Measurements from ENCODE around the gene NBL1.

NBL1 gene

DNA sequence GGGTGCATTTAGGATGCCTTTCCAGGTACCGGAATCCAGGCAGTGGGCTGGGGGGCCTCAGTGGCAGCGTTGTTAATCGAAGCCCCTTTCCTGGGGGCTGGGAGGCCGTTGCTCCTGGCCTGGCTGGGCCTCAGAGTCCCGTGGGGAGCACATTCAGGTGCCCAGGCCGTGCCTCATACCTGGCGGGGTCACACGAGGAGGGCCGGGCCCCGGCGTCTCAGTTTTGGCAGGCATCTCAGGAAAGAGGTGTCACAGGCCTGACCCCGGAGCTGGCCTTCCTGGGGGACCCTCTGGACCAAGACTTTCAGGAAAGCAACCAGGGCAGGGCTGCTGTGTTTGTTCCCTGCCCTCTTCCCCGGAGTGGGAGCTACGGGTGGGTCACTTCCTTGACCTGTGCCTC lies 4.1 kb downstream of the NBL1 start:
- DNase-seq = no peak

DNA sequence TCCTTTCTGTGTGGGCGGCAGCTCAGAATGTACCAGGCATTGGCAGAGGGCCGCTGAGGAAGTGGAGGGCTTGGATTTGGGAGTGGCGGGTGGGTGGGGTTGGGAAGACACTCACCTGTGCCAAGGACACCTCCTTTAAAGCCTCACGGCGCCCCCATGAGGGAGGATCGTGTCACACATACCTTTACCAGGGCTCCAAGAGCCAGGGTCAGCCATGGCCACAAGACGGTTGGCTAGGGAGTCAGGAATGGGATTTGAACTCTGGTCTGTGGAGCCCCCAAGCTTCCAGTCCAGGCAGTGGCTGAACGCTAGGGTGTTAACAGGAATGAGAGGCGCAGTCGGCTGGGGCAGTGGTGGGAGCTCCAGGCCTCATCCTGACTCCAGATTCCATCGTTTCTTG lies 4.6 kb downstream of the NBL1 start:
- DNase-seq = peak; percentile 44

DNA sequence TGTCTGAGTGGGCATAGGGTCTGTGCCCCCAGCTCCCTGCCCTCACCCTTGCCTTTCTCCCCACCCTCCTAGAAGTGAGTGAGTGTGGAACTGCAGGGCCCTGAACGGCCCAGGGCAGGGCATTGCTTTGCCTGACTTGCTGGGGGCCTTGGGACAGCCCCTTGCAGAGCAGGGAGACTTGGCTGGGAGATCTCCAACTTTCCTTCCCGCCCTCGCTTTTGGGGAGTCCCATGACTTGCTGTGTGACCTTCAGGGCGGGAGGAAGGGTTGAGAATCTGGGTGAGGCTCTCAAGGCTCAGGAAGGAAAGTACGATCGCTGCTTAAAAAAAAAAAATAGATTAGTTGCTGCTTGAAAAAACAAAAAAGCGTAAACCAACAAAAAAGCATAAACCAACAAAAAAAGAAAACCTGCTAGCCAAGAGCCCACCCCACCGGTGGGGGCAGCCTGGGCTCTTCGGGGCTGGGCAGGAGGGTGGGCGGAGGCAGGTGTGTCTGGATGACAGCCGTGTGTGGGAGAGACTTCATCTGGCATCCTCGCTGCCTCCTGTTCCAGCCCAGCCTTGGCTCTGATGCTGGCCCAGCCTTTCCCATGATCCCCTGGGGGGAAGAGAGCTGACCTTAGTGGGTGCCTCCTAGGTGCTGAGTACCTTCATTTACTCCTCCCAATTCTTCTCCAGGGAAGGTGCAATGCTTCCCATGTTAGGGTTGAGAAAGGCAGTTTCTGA lies 6.5 kb downstream of the NBL1 start:
- DNase-seq = no peak

DNA sequence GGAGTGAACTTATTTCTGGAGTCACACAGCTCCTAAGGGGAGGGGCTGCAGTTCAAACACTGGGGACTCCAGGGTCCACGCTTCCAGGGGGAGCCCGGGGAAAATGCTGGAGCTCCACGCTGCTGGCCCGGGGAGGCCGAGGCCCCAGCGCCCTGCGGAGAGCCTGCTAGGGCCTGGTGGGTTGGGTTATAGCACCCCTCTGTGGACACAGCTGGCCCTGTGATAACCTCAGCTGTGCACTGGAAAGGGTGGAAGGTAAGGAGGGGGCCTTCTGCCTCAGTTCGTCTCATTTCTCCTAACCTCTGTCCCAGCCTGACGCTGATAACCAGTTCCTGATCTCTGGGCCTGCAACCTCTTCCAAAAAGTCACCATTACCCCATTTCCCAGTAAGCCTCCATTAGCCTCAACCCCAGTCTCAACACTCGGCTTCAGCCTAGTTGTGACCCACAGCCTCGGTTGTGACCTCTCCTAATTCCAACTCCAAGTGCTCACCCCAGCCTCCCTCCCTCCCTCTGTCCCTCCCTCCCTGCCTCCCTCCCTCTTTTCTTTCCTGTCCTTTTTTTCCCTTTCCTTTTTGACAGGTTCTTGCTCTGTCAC lies 7.1 kb downstream of the NBL1 start:
- peak; percentile 69 for DNase-seq

DNA sequence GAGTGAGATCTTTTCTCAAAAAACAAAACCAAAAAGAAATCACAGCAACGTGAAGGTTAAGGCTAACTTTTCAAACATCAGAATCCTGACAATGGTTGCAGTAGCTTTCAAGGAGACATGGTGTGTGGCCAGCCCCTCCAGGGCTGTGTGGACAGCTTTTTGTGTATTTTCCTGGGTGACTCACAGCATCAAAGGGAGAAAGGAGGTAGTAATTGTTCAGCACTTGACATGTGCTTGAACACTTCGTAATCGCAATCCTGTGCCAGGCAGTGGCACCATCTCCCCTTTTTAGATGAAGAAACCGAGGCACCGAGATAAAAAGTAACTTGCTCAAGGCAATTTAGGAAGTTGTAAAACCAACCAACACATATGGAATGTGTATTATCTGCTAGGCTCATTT lies 10.3 kb downstream of the NBL1 start:
- DNase-seq = no peak

DNA sequence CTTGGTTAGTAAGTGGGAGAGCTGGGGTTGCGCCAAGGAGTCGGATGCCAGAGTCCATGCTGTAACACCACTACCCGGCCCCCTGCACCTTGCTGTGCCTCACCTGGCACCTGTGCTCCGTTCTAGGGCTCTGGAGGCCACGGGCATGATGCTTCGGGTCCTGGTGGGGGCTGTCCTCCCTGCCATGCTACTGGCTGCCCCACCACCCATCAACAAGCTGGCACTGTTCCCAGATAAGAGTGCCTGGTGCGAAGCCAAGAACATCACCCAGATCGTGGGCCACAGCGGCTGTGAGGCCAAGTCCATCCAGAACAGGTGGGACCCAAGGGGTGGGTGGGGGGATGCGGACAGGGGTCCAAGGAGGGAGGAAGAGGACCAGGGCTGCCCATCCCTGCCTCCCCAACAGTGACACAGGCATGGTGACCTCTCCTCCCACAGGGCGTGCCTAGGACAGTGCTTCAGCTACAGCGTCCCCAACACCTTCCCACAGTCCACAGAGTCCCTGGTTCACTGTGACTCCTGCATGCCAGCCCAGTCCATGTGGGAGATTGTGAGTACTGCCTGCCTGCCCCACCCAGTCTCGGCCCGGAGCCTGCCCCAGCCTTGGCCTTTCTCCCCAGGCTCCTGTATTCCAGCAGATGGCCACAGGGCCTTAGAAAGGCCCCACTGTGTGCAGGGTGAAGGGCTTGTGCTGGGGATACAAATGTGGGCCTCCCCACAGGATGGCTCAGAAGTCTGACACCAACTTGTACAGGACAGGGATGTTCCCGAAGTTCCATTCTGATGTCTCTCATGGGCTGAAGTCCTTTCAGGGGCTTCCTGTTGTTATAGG lies 11.0 kb downstream of the NBL1 start:
- DNase-seq = no peak

DNA sequence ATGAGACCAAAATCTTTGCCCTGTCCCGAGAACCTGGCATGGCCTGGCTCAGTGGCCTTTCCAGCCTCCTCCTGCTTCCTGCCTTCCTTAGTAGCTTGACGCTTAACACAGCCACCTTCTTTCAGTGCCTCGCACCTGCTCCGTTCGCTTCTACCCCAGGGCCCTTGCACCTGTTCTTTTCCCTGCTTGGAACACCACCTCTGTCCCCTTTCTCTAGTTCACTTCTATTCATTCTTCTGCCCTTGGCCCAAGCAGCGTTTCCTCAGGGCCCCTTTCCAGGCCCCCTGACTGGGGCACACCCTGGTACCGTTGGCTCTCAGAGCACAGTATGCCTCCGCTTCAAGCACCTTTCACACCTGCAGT lies 11.6 kb downstream of the NBL1 start:
- DNase-seq = no peak

DNA sequence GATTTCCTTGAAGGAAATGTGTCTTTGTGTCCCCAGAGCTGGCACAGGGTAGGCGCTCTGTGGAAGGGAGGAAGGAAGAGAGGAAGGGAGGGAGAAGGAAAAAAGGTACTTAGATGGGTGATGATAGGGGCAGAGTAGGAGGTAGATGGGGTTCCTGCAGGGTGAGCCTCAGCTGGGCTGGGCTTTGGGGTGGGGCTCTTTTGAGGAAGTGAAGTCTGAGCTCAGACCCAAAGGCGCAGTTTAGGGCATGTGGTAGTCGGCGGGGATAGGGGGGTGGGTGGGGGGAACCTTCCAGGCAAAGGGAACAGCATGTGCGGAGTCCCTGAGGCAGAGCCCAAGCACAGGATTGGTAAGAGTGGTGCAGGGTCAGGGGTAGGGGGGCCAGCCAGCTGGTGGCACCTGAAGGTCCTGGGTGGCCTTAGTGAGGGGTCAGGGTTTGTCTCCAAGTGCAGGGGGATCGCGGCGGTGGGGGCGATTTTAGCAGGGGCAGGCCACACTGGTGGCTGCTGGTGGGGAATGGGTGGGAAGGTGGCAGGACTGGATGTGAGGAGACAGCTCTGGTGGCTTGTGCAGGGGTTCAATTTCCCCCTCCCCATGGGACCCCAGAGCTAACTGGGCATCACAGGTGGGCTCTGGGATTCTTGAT lies 12.1 kb downstream of the NBL1 start:
- DNase-seq = no peak

DNA sequence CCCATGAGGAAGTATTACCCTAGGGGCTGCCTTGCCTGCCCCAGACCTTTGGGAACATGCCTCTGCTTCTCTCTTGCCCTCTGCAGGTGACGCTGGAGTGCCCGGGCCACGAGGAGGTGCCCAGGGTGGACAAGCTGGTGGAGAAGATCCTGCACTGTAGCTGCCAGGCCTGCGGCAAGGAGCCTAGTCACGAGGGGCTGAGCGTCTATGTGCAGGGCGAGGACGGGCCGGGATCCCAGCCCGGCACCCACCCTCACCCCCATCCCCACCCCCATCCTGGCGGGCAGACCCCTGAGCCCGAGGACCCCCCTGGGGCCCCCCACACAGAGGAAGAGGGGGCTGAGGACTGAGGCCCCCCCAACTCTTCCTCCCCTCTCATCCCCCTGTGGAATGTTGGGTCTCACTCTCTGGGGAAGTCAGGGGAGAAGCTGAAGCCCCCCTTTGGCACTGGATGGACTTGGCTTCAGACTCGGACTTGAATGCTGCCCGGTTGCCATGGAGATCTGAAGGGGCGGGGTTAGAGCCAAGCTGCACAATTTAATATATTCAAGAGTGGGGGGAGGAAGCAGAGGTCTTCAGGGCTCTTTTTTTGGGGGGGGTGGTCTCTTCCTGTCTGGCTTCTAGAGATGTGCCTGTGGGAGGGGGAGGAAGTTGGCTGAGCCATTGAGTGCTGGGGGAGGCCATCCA lies 12.8 kb downstream of the NBL1 start:
- peak; percentile 11 for DNase-seq

- DNase-seq = no peak
Measured at GRCh38 chr1:19657511-19657910, 13.4 kb downstream of the NBL1 start.

- no peak for DNase-seq
Measured at GRCh38 chr1:19658186-19658585, 14.1 kb downstream of the NBL1 start.

DNA sequence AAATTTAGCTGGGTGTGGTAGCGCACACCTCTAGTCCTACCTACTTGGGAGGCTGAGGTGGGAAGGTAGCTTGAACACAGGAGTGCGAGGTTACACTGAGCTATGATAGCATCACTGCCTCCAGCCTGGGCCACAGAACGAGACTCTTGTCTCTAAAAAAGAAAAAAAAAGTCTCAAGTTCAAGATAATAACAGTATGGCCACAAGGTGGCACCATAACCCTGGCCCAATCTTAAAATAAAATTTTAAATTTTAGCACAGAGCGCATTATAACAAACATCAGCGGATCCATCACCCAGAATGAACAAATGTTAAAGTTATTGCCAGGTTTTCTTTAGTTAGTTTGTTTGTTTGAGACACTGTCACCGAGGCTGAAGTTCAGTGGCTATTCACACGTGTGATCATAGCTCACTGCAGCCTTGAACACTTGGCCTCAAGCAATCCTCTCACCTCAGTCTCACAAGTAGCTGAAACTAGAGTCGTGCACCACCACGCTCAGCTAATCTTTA lies 17.7 kb downstream of the NBL1 start:
- DNase-seq = peak; percentile 57

DNA sequence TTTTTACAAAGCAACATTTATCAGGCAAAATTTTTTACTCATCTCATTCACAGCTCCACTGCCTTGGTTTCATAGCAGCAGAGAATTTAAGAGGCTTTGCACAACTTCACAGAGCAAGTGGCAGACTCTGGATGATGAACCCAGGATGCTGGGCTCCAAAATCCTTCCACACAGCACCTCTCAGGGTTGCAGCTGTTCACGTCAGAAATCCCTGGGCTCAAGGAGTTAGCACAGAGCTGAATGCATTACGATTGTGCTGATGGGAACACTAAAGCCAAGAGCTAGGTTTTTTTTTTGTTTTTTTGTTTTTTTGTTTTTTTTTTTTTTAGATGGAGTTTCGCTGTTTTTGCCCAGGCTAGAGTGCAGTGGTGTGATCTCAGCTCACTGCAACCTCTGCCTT lies 18.2 kb downstream of the NBL1 start:
- no peak for DNase-seq

DNA sequence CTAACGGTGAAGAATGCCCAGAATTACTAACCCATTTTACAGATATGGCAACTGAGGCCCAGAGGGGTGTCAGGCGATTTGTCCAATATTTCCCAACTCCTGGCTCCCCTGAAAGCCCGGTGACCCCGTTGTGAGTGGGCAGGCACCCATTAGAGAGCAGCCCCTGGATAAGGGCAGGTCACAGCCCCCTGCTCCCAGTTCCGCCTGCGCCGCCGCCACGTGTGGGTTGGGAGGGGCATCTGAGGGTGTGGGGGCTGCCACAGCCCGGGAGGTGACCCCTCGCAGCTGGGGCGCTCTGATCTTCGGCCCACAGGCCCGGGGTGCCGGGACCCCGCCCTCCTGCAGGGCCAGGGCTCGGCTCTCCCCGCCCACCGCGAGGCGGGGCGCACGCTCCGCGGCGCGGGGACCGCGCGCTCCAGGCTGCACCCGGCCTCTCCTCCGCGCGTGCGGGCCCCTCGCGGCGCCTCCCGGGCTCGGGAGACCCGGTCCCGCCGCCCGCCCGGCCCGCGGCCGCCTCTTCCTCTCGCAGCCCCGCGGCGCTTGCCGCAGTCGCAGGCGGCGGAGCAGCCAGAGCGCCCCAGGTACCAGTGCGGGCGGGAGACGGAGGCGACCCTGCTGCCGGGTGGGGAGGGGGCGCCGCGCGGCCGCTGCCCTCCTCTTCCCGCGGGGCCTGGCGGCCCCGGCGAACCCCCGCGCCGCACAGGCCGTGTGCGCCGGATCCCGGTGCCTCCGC lies 20.5 kb downstream of the NBL1 start, which contains the start of gene HTR6:
TSS of gene HTR6 (plus strand) at position 423 of the 733 bp plus-strand sequence. CDS start 879 bp downstream, outside the sequence.
- DNase-seq = no peak

- no peak for DNase-seq
Measured at GRCh38 chr1:19665186-19665495, 21.0 kb downstream of the NBL1 start.

GRCh38 chr1:19665496-19666465 lies 21.7 kb downstream of the NBL1 start:
- no peak for DNase-seq

DNA sequence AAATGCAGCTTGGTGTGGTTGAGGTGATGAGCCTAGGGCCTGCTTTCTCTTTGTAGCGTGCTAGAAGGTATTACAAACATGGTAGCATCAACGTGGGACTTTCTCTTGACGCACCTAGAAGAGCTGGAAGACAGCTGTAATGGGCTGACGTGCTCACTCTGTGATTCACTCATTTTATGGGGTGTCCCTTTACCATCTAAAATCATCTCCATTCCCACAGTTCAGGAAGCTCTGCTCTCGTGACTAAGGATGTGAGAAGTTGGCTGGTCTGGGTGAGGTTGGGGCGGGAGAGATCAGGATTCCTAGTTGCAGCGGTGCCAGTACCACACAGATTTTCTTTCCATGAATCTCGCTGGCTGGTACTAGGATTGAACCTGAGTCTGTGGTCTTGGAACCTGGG lies 24.8 kb downstream of the NBL1 start:
- no peak for DNase-seq

DNA sequence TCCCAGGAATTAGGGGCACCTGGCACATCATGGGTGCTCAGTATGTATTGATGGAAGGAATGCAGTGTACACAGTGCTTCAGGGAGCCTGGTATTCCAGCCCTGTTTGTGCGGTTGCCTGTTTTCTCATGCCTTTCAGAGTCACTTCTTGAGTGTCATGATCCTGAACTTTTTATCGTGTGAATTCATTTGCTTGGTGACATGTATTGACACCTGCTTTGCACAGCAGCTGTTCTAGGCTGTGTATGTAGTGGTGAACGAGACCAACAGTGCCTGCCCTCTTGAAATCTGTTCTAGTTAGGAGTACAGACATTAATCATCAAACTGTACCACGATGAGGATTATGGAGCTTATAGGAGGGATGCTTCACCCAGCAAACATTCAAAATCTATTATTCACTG lies 26.7 kb downstream of the NBL1 start:
- DNase-seq = no peak

DNA sequence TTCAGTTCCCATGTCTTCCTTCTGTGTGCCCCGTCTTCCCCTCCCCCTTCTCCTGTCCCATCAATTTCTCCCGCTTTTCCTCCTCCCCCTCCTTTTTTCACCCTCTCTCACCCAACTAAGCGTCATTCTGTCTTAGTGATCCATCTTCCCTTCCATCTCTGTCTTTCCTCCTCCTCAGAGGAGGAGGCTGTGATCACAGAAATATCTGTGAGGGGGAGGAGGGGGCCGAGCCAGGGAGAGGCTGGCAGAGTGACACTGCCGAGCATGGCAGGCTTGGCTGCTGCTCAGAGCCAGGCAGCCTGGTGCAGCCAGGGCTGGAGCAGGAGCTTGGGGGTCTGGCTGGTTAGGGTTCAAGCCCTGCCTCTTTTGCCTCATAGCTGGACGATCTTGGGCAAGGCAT lies 28.1 kb downstream of the NBL1 start:
- DNase-seq = no peak

- no peak for DNase-seq
Measured at GRCh38 chr1:19675797-19676196, 31.7 kb downstream of the NBL1 start.

DNA sequence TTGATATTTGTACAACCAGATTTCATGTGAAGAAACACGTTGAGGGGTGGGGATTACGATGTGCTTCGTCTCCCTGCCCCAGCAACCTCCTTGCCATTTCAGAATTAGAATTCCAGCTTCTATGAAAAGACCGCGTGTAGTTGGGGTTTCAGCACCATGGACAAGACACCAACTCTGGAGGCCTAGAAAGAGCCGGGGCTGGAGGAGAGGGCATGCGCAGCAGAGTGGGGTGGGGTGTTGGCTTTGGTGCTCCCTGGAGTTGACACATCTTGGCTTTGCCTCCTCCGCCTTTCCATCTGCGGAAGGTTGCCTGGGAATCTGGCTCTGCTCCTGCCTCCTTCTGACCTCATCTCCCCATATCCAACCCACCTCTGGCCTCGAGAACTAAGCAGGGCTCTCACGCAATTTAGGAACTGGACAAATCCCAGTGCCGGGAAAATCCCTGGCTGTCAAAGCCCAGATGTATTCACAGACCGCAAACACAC lies 32.4 kb downstream of the NBL1 start:
- peak; percentile 55 for DNase-seq
